GM18498 (cell line): ENCODE results near the gene MRPS6.

Experiments used
- ATAC-seq: cut with Tn5 transposase; IDR thresholded peaks from one replicate; pipeline ENCODE4 v1.9.1; 2021; ENCODE audit warnings: mild to moderate bottlenecking, moderate library complexity; ENCODE audit not compliant: unreplicated experiment

Gene MRPS6

DNA sequence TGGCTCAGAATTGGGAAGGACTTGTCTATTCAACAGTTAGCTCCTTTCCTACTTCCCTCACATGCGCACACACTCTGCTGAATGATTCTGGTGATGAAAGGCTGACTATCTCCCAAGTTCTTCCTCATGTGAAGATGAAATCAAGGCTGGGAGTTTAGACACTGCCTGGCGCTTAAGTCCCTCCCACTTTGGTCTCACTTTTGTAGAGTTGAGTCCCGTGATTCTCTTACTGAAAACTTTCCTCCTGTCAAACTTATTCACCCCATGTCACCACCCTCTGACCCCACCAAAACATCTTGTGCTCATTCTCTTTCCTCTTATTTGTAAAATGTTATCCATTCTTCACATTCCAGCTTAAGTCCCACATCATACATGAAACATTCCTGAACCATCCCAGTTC, 8.4 kb upstream of the MRPS6 start:
- ATAC-seq: no peak

DNA sequence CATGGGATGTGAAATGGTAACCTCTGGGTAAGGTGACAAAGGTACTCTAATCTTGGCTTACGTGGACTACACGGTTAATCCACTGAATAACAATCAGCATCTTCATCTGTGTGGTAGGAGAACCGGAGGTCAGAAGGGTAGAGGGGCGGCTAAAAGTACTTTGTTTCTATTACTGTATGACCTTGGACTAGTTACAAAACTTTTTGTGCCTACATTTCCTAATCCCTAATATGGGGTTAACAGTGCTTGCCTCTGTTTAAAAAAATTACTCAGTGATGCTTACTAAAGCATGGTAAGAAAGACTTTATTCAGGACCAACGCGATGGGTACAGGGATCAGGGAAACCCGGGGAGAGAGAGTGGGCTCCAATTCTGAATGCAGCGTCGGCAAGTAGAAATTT, 1.7 kb upstream of the MRPS6 start:
- ATAC-seq: no peak

DNA sequence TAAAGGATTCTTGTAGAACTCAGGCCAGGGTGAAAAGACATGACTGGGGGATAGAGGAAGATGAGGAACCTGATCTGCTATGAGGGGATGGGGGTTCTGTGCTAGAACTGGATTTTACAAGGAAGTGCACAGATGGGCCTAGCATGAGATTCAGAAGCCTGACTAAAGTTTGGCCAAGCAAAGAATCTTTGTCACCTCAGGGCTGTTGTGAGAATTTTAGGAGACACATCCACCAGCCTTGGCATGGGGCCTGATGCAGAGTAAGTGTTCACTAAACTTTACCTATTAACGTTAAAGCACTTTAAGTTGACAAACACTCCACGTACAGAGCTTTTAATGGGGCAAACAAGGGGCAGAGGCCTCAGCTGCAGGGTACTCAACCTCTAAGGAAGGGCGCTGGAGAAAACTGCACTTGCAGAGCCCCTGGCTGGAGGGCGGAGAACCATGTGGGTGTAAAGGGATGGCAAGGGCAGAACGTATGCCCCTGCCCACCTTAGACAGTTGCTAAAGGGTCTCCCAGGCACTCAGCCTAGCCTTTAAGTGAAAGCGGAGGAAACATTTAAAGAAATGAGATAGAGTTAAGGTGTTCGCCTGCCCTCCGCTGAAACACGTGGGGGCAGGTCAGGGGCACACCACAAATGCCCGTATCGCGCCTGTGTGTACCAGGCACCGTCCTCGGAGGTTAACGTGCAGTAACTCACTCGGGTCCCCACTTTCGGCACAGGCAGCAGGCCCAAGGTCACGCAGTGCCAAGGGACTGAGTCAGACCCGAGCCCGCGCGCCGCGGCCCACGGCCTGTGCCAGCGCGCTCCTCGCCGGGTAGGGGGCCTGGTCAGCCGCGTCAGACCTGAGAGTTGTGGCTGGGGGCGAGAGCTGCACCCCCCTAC, 990 bp upstream of the MRPS6 start:
- ATAC-seq: no peak

DNA sequence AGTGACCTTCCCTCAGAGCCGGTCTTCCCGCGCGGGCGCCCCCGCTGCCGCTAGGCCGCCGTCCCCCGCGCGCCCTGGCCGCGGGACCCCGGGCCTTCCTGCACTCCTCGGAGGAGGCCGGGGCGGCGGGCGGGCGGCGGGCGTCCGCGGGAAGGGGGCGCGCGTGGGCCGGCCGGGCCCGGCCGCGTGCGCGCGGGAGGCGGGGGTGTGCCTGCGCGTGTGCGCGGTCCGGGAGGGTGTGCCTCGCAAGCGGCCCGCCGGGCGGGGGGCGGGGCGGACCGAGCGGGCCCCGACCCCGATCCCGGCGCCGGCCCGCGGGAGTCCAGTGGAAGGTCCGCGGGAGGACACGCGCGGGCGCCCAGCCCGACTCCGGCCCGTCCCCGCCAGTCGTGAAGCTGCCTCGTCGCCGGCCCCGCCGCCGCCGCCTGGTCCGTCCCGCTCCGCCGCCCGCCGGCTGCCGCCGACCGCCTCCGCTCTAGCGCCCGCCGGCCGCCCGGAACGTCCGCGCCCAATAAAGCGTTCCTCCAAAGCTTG, 438 bp downstream of the MRPS6 start:
- ATAC-seq: peak; percentile 49

DNA sequence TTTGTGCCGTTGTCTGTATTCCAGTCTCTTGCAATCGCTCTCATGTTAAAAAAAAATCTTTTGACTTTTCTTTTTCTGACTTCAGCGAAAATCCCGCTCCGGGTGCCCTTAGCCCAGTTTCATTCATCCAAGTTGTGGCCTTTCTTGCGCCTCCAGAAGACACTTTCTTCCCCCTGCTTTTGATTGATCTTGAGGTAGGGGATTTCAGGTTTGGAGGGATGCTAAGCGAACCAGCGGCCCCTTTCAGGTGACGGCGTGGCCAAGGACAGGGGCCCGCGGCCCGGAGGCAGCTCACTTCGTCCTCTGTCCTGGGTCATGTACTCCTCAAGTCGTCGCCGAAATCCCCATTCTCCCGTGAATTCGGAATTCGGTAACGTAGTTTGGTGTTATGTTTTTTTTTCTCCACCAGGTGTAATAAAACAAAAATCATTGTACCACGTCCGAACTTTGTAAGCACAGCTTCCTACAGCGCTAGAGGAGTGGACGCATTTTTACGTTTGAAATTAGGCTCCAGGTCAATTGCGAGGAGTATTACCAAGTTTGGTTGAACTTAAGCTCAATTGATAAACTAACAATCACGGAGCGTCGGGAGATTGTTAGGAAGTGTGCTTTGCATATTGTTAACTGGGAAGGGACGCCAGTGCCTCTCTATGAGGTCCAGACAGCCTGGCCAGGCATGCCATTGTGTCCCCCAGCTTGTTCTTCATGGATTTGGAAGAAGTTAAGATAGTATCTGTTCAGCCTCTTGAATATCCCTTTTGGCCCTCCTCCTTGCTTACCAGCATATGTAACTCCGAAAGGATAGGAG, 1.1 kb downstream of the MRPS6 start:
- no peak for ATAC-seq

DNA sequence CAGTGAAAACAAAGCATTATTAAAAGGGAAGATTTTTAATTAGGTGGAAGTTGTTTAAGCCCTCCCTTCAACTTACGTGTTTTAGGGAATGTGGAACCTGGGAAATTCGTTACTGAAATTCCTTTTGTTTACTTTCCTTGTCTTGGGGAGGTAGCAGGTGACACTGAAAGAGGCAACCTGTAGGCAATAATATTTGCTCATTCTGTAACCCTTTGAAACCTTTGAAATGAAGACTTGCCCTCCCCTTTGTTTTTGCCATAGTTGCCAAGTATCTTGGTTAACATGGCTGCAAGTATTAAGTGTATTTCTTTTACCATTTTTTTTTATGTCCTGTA, 1.7 kb downstream of the MRPS6 start:
- ATAC-seq: no peak

DNA sequence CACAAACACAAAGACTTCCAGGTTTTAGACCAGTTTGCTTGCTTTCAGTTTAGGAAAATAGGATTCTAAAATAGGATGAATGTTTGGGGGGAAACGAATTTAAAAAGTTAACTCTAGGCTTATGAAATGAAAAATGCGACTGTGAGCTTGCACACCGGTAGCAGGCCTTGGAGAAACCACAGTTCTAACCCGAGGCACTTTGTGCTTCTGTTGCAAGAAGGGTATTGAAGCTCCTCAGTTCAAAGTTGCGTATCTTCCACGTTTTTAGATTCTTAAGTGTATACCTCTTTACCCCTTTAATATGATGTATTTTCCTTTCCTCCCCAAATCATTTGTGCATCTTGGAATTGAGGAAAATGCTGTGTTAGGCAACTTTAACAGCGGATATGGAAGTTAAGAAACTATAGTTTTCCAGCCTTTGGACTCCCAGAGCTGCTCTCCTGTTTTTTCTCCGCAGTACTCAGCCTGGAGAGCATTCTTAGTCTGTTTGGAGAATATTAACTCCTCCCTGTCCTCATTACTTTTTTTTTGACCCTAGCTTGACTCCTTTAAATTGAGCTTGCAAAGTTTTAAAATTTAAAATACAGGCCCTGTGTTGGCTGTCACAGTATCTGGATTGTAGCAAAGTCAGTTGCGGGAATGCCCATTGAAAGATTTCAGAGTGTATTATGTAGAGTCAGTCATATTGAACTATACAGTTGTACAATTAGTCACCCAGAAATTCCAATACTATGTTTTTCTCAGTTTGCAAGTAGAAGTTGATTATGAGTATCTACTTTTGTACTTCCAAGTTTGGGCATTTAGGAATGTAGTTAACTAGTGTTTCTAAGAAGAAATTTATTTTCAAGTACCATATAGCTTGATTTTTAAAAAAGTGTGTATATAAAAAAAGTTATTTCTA, 2.6 kb downstream of the MRPS6 start:
- ATAC-seq: no peak

DNA sequence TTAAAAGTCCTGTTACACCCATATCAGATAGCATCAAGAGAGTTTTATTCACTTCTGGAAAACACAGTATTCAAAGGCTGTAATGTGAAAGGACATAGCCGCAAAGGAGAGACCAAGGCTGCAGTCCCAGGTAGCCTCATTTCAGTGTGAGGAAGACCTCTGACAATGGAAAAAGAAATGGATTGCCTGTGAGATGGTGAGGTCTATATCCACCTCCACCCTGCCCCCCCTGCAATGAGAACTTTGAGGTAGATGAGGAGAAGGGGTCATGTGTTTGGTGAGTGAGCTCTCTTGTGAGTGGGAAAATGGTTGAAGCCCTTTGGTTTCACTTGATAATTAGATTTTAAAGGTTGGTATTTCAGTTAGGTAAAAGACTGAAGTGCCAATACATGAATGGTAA, 3.5 kb downstream of the MRPS6 start:
- ATAC-seq: no peak

DNA sequence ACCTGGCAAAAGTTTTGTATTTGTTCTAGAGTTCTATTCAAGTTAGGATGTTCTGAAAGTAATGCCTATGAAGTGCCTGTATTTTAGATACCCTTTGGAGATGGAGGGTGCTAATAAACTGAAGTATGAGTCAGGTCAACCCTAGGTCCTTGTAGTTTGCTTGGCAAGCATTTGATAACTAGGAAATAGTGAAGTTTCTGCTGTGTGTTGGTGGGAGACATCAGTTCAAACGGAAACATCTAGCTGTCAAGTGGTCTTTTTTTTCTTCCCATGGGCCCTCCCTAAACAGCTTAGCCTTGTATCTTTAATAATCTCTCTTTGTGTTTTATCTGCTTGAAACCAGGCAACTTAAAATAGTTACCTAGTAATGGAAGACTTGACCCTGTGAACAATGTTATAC, 4.5 kb downstream of the MRPS6 start:
- ATAC-seq: no peak

DNA sequence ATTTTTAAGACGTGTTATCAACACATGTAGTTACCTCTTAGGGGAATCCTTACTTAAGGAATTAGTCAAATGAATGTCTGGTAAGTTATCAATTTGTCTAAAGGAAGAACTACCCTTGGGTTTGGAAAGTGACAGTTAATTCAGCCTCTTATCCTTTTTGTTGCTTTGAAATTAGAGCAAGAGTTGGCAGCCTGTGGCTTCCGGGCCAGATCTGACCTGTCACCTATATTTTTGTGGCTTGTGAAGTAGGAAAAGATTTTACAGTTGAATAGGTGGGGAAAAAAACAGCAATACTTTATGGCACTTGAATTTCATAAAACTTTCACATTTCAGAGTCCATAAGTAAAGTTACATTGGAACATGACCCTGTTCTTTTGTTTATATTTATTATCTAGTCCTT, 5.5 kb downstream of the MRPS6 start:
- ATAC-seq: no peak

DNA sequence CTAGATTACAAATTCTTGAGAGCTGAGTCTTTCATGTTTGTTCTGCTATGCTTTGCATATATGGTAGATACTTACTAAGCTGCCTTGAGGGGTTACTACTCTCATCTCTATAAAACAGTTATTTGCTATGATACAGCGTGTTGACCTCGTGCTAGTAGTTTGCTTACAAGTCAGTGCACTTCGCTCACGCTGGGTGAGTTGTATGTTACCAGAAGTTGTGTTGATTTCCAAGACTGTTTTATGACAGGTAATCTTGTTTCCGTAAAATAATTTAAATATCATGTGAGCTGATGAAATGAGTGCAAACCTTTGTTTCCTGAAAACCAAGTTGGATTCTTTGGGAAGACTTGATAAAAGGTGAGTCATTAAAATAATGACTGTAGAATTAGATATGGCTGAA, 7.3 kb downstream of the MRPS6 start:
- no peak for ATAC-seq

DNA sequence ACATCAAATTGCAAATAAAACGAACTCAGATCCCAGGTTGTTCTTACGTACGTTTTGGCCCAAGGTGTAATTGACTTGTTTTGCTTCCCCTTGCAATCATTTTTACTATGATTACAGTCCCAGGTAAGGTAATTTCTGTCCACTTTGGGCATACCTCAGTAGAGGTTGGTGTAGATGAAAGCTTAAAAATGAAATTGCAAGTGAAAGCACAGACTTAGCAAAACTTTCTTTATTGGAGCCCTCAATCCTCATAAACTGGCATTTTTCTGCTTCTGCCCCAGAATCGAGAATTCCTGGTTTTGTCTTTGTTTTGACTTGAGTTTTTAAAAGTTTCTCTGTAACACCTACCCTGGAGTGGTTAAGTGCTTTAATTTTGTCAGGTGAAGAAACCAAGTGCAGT, 9.4 kb downstream of the MRPS6 start:
- ATAC-seq: no peak

DNA sequence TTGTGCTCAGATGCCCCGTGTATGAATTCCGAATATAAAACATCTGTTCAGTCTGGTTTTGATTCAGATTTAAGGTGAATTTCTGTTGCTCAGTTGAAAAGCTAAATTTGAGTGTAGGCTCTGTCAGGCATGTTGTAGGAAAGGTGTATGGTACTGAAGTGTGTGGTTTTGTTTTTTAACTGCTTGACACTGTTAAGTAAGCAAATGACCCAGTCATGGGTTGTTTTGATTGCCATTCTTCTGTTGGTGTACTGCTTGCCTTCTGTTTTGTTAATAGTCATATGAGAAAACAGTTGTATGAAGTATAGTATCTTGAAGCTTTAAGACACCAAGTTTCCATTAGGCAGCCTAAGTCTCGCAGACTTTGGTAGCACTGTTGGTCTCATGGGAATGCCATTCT, 10.0 kb downstream of the MRPS6 start:
- no peak for ATAC-seq

DNA sequence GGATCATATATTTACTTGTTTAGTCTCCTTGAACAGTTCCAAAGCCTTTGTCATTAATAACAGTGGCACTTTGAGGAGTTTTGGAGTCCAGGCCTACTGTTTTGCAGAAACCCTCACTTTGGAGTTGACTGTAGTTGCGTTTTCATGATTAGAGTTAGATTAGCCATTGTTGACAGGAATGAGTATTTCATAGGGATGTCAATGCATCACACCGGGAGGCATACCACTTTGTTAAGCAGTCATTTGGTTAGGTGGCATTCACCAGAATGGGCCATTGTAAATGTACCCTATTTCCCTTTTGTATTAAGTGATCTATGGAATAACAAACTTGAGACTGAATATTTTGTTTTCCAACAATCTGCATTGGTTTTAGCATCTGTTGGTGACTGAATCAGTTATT, 11.8 kb downstream of the MRPS6 start:
- no peak for ATAC-seq

DNA sequence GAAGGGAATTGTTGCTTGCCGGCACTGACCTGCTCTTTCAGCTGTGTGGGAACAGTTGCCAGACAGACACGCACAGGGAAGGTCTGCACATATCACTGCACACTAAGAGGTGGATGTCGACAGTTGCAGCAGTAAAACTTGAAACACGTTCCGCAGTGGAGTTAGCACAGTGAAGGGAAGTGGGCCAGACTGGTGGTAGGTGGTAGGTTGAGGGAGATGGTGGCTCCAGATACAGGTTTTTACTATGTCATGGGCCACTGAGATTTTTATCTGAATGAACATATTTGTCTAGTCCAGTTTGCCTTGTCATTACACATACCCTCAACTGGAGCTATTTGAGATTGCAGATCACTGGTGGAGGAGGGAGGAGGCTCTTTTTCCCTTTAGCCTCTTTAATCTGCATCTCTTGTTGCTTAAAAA, 13.5 kb downstream of the MRPS6 start:
- no peak for ATAC-seq

DNA sequence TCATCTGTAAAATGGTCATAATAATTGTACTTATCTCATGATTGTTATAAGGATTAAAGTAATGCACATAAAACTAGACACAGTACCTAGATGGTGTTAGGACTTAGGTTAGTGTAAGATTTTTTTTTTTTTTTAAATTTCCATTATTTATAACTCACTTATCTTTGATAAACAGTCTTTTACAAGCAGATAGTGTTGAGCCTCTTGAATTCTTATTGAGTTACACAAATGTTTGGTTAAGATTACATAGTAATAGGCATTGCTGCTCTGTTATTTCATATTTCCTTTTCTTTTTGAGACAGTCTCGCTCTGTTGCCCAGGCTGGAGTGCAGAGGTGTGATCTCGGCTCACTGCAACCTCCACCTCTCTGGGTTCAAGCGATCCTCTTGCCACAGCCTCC, 15.4 kb downstream of the MRPS6 start:
- no peak for ATAC-seq

DNA sequence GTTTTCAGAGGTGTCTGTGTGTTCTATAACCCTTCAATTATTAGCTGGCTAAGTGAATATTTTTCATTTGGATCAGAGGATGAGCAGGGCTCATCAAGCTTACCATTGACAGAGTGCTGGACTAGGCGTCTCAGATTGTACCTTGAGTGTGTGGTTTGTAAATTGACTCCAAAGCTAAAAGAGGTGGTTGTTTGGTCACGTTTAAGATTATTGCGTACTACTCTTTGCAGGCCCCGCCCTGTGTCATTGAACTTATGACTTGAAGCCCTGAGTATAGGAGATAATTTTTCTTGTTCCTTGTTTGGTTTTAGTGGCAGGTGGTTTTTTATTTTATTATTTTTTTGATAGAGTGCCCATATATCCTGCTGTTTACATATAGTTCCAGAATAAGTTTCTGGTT, 17.7 kb downstream of the MRPS6 start:
- no peak for ATAC-seq

DNA sequence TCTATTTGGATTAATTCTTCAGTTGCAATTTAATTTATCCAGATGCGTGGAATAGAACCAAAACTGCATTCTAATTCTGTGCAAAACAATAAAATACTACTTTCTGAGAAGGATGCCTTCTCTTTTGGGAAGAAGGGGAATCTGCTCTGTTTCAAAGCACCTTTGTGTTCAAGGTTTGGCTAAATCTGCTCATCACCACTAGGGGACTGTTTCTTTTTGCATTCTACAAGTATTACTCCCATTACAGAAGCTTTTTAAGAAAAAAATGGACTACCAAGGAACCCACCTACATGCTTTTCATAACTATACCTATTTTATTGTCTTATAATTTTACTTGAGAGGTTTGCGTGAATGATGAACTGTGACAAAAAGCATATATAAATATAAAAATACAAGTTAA, 18.2 kb downstream of the MRPS6 start:
- no peak for ATAC-seq

DNA sequence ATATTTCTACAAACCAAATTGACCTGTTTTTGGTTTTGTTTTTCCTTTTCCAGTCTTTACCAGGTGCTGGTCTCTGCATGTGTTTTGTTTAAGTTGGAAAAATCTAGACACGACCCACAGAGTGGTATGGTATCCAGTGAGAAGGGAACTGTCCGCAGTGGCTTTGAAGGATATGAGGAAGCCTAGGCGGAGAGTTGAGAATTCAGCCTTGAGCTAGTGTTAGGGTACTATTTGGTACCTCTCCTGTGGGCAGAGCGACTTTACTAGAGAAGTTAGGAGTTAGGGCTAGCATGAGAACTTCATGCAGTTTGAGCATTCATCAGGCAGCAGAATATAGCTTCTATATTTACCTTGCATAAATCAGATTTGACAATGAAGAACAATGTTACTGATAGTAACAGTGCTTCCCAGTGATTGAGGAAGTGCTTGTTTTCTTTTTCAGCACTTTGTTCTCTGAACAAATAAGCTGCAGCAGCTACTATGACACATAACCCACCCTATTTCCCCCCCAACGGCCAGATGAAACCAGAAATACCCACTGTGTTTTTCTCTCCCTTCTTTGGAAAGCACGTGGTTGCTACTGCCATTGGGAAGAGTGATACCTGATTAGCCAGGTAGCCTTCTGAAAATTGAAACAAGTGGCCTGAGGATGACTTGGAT, 19.0 kb downstream of the MRPS6 start:
- ATAC-seq: no peak

DNA sequence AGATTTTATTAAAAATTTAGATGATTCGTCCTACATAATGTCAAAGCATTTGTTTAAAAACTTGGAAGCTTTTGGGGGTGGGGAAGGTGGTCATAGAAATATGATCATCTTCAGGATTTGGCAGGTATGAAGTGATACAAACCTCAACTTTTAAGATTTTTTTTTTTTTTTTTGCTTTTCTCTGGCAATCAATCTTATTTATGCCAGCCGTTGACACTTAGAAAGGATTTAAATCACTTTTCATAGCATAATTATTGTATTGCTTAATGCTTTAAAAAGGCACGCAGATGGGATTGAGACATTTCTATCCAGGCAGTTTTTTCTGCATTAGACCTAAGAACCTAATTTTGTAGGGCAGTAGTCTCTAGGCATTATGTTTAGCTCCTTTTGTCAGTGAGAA, 19.7 kb downstream of the MRPS6 start:
- ATAC-seq: no peak

DNA sequence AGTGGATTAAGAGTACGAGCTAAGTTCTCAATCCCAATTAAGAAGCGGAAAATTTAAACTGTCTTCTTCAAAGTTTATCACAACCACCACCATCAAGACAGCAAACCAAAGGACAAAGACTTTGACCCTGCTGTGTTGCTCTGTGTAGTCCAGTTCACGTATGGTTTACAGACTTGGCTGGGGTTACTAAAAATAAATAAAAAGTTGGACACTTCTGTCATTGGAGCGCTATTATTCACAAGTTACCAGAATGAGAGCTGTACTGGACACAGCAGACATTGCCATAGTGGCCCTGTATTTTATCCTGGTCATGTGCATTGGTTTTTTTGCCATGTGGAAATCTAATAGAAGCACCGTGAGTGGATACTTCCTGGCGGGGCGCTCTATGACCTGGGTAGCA, 21.6 kb downstream of the MRPS6 start:
- ATAC-seq: no peak
